Panc1 (cell line): ENCODE measurements around the gene PAX2. TPM values are rescaled to one million over a fixed set of nuclear protein-coding genes. Genes with fewer than 3 reads are reported as not detected.
A peak's percentile ranks its signal among the peaks of the same experiment; 100 is the strongest.

ENCODE experiments used
- ATAC-seq: fragments of 200-7000 bp; cut with Tn5 transposase; 2 replicates; pipeline ENCODE4 v1.9.1; 2020; ENCODE audit warnings: mild to moderate bottlenecking, moderate library complexity
- BruUV-seq: library from RNA; stranded (reverse); fragments of 400-500 nt; replicated peaks from 2 replicates; lab custom pipeline; 2021; lab: Mats Ljungman, UMichigan
- CTCF ChIA-PET: fragments of 300-600 bp; sonication (Branson Sonifier 250); formaldehyde crosslinking; loops from one replicate; lab custom pipeline; 2022; ENCODE audit warnings: antibody characterized with exemption; lab: Charles Lee
- POLR2A ChIA-PET: fragments of 300-600 bp; sonication (Branson Sonifier 250); formaldehyde crosslinking; loops from one replicate; lab custom pipeline; 2022; ENCODE audit warnings: antibody characterized with exemption; lab: Charles Lee
- DNase-seq: peaks from one replicate; pipeline ENCODE4 v3.0.0-alpha.2; 2010; ENCODE audit warnings: low read depth, low spot score
- H3K27ac ChIP-seq: 2 replicates; pipeline ENCODE4 v1.5.1; 2011; ENCODE audit warnings: mild to moderate bottlenecking, low read length, inconsistent platforms
- H3K27me3 ChIP-seq: fragments of 200-500 bp; sonication (Bioruptor generic); 2 replicates; pipeline ENCODE4 v1.6.0; 2014; ENCODE audit warnings: low read length, inconsistent platforms; ENCODE audit not compliant: control insufficient read depth, insufficient read depth
- H3K36me3 ChIP-seq: fragments of 200-500 bp; sonication (Bioruptor generic); 2 replicates; pipeline ENCODE4 v1.5.1; 2014; ENCODE audit warnings: inconsistent platforms, mild to moderate bottlenecking, low read length, moderate library complexity; ENCODE audit not compliant: control insufficient read depth, insufficient read depth
- H3K4me1 ChIP-seq: 2 replicates; pipeline ENCODE4 v1.5.1; 2011; ENCODE audit warnings: inconsistent platforms, mild to moderate bottlenecking, low read length, moderate library complexity; ENCODE audit not compliant: control insufficient read depth, insufficient read depth
- H3K4me3 ChIP-seq, 2 experiments: 2 replicates each; pipeline ENCODE4 v1.5.1; 2011 to 2012; ENCODE audit warnings: low read depth in 2 of 2, low read length in 2 of 2, mild to moderate bottlenecking in 2 of 2, inconsistent platforms in 1 of 2, moderate library complexity in 1 of 2
- H3K9me3 ChIP-seq: fragments of 200-500 bp; sonication (Bioruptor generic); 2 replicates; pipeline ENCODE4 v1.5.1; 2014; ENCODE audit warnings: low read depth, mild to moderate bottlenecking, inconsistent platforms, low read length, moderate library complexity; ENCODE audit not compliant: control insufficient read depth, insufficient read depth
- POLR2AphosphoS5 ChIP-seq: IDR thresholded peaks from 2 replicates; pipeline ENCODE4 v1.6.1; 2012; ENCODE audit warnings: mild to moderate bottlenecking, low read depth, low read length, moderate library complexity
- SIN3A ChIP-seq: IDR thresholded peaks from 2 replicates; pipeline ENCODE4 v1.6.1; 2012; ENCODE audit warnings: low read depth, mild to moderate bottlenecking, low read length, moderate library complexity, borderline replicate concordance; ENCODE audit not compliant: insufficient read depth
- TCF7L2 ChIP-seq: IDR thresholded peaks from 2 replicates; pipeline ENCODE4 v1.6.1; 2011; ENCODE audit warnings: mild to moderate bottlenecking, low read depth, low read length, inconsistent platforms
- in situ Hi-C: cut with HindIII; loops from 2 replicates; pipeline ENCODE4 v1.10.0; 2016; ENCODE audit warnings: low sequenced_read_pairs, low pct_unique_long_range_greater_than_20kb
- intact Hi-C: fragments of 100-400 bp; cut with micrococcal nuclease; formaldehyde crosslinking; loops from one replicate; pipeline ENCODE4 v1.10.0; 2022; ENCODE audit not compliant: unreplicated experiment
- total RNA-seq: library from RNA; stranded (reverse); gene quantifications from one replicate; pipeline ENCODE4 v1.2.1, GENCODE V29; 2021; ENCODE audit not compliant: unreplicated experiment
- TF ChIP-seq, protein P1 (sequence below), 2 experiments: IDR thresholded peaks; 2 replicates each; pipeline ENCODE4 v1.6.1; 2011 to 2012; ENCODE audit warnings: low read depth in 2 of 2, control low read depth in 1 of 2, low read length in 1 of 2, mild to moderate bottlenecking in 1 of 2, moderate library complexity in 1 of 2; ENCODE audit not compliant: insufficient read depth in 1 of 2
- TF ChIP-seq, protein P2 (sequence below): fragments of 450-650 bp; IDR thresholded peaks from 2 replicates; pipeline ENCODE4 v1.5.1; 2017; ENCODE audit warnings: mild to moderate bottlenecking

Gene PAX2
- total RNA-seq, 1 experiment from 2014 or later: 72.3 TPM

DNA sequence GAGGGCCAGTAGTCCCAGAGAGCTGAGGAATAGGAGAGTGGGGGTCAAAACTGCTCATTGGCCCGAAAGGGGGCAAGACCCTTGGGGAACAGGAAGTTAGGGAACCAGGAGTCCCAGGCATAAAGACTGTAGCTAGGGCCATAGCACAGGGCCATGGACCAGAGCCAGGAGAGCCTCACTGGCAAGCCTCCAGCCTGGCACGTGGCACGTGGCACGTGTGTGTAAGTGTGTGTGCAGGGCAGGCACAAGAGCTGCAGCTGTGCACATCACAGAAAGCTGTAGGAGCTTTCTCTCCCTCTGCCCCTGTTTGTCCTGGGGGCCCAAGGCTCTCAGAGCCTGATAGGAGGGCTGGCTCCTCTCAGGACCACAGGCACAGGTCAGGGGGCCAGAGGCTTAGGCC is 119.6 kb downstream of the PAX2 start:
- no peaks in the 10 kb centered on the region for H3K36me3 ChIP-seq
- TF ChIP-seq POLR2AphosphoS5: no peak
- TF ChIP-seq, protein P1, sequence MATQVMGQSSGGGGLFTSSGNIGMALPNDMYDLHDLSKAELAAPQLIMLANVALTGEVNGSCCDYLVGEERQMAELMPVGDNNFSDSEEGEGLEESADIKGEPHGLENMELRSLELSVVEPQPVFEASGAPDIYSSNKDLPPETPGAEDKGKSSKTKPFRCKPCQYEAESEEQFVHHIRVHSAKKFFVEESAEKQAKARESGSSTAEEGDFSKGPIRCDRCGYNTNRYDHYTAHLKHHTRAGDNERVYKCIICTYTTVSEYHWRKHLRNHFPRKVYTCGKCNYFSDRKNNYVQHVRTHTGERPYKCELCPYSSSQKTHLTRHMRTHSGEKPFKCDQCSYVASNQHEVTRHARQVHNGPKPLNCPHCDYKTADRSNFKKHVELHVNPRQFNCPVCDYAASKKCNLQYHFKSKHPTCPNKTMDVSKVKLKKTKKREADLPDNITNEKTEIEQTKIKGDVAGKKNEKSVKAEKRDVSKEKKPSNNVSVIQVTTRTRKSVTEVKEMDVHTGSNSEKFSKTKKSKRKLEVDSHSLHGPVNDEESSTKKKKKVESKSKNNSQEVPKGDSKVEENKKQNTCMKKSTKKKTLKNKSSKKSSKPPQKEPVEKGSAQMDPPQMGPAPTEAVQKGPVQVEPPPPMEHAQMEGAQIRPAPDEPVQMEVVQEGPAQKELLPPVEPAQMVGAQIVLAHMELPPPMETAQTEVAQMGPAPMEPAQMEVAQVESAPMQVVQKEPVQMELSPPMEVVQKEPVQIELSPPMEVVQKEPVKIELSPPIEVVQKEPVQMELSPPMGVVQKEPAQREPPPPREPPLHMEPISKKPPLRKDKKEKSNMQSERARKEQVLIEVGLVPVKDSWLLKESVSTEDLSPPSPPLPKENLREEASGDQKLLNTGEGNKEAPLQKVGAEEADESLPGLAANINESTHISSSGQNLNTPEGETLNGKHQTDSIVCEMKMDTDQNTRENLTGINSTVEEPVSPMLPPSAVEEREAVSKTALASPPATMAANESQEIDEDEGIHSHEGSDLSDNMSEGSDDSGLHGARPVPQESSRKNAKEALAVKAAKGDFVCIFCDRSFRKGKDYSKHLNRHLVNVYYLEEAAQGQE (IDR thresholded peaks at IDR 0.05; ENCODE audit: insufficient read depth in 1 of 2, low read depth in 2 of 2, low read length in 1 of 2): no peak
- TF ChIP-seq, protein P2, sequence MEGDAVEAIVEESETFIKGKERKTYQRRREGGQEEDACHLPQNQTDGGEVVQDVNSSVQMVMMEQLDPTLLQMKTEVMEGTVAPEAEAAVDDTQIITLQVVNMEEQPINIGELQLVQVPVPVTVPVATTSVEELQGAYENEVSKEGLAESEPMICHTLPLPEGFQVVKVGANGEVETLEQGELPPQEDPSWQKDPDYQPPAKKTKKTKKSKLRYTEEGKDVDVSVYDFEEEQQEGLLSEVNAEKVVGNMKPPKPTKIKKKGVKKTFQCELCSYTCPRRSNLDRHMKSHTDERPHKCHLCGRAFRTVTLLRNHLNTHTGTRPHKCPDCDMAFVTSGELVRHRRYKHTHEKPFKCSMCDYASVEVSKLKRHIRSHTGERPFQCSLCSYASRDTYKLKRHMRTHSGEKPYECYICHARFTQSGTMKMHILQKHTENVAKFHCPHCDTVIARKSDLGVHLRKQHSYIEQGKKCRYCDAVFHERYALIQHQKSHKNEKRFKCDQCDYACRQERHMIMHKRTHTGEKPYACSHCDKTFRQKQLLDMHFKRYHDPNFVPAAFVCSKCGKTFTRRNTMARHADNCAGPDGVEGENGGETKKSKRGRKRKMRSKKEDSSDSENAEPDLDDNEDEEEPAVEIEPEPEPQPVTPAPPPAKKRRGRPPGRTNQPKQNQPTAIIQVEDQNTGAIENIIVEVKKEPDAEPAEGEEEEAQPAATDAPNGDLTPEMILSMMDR: no peak
- TF ChIP-seq SIN3A: no peak
- TF ChIP-seq TCF7L2: no peak
- H3K4me1 ChIP-seq: no peaks in the 10 kb centered on the region
- no peak overlapping the region for H3K27ac ChIP-seq
- in situ Hi-C loops (no loop called here), intact Hi-C loops (no loop called here)
- DNase-seq (no peak), ATAC-seq (no peak)
- CTCF ChIA-PET: no interaction called here
- H3K9me3 ChIP-seq: no peaks in the 10 kb centered on the region
- no peaks in the 10 kb centered on the region; the same call in 1 of the 2 replicates for H3K27me3 ChIP-seq
- H3K4me3 ChIP-seq: no peak overlapping the region
- no TSS peak for BruUV-seq
- POLR2A ChIA-PET: no interaction called here

DNA sequence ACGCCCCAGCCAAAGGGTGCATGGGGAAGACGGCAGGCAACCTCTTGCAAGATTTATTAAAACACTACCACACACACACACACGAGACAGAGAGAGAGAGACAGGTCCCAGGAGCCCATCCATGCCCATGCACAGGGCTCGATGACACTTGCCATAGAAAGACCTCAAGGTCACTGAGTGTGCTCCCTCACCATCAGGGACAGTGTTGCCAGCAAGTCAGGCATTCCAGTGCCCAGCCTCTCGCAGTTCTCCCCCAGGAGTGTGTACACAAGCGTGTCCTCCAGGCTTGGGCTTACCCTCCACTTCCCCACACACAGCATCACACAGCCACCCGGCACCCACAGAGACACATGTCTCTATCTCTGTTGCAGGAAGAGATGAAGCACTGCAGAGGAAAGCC is 120.6 kb downstream of the PAX2 start:
- no TSS peak for BruUV-seq
- TF ChIP-seq, protein P2: no peak
- TF ChIP-seq, protein P1 (IDR thresholded peaks at IDR 0.05; ENCODE audit: insufficient read depth in 1 of 2, low read depth in 2 of 2, low read length in 1 of 2): no peak
- no peak for TF ChIP-seq TCF7L2
- TF ChIP-seq POLR2AphosphoS5: no peak
- no peak for TF ChIP-seq SIN3A
- ATAC-seq (peak; percentile 30), DNase-seq (no peak)
- H3K9me3 ChIP-seq: no peaks in the 10 kb centered on the region
- no peaks in the 10 kb centered on the region for H3K4me1 ChIP-seq
- no peak overlapping the region for H3K4me3 ChIP-seq
- H3K27me3 ChIP-seq: no peaks in the 10 kb centered on the region; the same call in 1 of the 2 replicates
- ChIA-PET POLR2A (no interaction called here), CTCF (no interaction called here)
- no peaks in the 10 kb centered on the region for H3K36me3 ChIP-seq
- in situ Hi-C loops: no loop called here
- intact Hi-C loops: no loop called here
- H3K27ac ChIP-seq: no peak overlapping the region
